Measurements from ENCODE around the gene GRIA3.
"Not testable (repeated sequence)": the region's sequence is repeated elsewhere in the genome, so short reads cannot be mapped to it uniquely, and the experiment has no call there.

GRIA3 gene

DNA sequence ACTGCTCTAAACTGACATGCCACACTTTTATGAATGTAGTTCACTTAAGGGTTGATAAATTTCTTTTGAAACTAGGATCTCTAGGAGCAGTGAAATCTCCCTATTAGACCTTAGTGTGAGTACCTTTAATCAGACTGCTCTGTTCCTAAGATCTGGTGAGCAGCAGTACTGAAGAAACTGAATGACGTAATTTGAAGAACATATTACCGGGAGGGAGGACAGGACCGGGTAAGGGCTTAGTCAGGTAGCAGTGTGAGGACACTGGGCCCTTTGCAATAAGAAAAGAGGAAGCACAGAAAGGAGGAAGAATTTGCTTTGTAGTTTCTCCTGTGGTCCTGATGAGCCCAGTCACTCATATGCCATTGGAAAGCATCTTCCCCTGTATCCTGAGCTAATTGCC is 293.6 kb downstream of the GRIA3 start:
- DNase-seq: no peak

DNA sequence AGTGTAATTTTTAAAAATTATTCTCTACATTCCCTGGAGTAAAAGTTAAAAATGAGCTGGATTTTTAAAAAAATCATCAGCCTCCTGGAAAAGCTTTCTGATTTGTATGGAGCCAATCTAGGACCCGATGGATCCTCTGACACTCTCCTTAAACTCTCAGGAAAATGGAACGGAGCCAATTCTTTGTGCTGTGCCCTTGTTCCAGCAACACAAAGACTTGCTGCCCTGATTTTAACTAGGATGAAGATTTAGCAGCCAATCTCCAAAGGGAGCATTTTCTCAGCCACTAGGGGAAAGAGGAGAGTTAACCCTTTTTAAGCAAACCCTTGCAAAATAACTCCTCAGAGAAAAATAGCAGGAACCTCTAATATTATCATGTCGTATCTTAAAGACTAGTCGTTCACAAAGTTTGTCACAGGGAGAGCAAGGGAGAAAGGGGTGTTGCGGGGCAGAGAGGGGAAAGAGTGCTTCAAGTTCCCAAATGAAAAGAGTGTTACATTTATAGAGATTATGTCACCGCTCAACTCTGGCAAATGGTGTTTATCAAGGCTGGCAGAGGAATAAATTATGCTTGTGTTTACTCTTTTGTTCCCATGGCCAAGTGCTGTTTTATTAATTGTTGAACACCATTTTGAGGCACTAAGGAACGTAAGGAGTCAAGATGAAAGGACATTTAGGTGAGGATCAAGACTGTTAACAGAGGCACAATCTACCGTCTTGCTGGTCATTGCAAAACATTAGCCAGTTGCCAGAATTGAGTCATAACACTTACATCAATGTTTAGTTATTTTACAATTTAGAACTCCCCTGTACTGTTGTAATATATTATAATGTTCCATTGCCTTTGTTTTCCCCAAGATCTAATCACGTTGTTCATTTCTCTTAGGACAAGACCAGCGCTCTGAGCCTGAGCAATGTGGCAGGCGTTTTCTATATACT is 298.1 kb downstream of the GRIA3 start:
- DNase-seq: no peak

DNA sequence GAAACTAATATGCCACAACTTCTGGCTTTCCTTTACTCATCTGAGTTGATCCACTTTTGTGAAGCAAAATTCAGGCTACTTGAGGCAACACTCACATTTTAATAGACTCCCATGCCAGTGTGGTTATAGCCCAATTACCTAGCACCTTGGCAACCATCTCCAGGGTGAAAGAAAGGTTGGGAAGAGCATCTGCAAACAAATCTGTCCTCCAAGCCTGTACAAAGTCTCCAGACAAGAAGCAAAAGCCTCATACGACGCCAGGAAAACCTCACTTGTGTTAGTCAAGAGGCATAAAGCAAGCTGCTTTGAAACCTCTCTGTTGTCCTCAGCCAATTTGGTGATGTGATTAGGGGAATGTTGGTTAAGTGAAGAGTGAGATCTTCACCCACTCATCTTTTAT is 302.2 kb downstream of the GRIA3 start:
- no peak for DNase-seq

DNA sequence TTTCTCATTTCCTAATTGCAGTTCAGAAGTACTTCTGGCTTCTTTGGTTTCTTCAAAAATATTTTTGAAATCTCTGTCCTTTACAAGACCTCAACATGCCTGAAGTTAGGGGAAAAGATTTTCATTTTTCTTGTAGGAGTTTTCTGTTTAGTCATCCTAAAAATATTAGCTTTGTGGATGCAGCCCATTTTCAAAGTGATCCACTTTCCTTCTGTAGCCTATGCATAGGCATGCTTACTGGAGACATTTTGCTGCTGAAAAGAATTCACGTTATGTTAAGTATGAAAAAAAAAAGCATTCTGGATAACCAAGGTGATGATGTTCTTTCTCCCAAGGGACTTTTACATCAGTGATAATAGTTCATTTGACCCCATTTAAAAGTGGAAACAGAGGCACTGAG is 303.2 kb downstream of the GRIA3 start:
- no peak for DNase-seq

DNA sequence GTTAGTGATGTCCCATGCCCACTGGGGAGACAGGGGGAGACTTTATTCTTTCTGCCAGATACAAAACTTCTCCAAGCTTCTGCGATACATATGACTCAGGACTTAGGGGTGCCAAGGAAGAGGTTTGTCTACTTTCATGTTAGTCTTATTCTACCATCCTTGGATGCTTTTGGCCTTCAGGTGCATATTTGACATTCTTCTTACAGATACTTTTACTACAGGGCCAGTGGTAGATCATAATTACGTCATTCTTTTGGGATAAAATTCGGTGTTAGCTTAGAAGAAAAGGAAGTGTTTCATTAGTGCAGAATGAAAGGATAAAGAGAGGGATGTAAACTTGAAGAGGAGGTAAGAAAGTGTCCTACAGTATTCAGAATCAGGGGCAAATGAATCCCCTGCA is 303.6 kb downstream of the GRIA3 start:
- no peak for DNase-seq

DNA sequence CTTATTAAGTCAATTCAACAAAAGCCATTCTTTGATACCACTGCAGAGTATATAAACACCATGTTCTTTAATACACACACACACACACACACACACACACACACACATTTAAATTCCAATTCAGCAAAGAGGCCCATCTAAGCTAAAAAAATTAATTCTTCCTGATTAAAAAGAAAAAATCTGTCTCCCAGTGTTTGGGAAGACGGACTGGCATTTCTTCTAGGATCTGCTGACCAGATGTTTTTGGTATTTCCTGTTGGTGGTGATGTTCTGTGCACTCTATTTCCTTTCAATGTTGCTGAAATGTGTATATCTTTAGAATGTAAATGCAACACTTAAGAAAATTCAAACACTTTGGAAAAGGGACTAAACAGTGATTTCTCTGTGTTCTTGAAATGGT is 304.9 kb downstream of the GRIA3 start:
- DNase-seq: no peak

DNA sequence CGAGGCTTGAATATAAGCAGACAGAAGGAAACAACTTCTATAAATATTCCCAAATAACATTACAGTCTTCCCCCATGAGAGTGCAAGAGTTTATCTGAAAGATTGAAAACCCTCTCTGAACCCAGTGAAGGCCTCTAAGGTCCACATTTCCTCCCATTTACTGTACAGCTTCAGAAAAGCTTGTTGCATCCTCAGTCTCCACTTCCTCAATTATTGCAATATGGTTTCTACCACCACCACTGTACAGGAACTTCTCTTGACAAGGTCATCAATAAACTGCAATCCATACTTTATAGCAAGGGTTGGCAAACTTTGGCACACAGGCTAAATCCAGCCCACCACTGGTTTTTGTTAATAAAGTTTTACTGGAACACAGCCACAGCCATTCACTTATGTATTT is 309.8 kb downstream of the GRIA3 start:
- DNase-seq: no peak

DNA sequence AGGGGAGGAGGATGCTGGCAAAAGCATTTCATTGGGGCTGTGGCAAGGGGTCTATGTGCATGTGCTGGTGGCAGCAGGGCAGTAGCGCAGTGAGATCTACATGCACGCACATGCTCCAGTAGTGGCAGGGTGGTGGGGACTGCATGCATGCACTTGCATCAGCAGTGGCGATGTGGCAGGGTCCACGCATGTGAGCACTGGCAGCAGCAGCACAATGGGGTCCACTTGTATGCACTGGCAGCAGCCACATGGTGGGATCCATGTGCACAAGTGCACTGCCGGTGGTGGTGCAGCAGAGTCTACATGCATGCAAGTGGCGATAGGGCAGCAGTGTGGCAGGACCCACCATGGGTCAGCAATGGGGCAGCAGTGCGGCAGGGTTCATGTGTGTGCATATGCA is 315.7 kb downstream of the GRIA3 start:
- no peak for DNase-seq

DNA sequence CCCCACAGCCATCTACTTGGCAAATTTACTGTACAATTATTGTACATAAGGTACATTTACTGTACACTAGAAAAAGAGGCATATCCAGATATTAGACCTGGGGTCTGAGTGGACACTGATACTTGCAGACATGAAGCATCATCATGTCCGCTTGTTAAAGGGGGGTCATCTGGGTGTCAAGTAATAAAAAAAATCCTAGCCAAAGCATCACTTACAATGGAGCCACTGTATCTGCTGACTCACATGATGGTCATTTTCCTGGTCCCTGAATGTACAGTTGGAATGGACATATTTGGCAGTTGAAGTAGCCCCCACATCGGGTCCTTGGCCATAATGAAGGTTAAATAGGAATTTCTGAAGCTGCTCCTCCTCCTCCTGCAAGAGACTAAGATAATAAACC is 320.0 kb downstream of the GRIA3 start:
- DNase-seq: no peak

DNA sequence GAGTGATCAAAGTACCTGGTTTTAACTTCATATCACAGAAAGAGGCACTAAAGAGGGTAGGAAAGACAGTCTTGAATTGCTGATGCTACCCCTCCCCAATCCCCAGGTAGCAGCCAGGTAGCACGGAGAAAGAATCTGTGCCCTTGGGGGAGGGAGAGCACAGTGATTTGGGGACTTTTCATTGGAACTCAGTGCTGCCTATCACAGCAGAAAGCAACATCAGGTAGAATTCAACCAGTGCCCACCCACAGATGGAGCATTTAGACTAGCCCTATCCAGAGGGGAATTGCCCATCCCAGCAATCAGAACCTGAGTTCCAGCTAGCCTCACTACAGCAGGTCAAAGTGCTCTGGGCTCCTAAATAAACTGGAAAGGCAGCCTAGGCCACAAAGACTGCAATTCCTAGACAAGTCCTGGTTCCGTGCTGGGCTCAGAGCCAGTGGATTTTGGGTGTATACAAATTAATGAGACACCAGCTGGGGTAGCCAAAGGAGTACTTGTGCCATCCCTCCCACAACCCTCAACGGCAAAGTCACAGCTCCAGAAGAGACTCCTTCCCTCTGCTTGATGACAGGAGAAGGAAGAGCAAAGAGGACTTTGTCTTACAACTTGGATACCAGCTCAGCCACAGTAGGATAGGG is 320.7 kb downstream of the GRIA3 start:
- DNase-seq: no peak

DNA sequence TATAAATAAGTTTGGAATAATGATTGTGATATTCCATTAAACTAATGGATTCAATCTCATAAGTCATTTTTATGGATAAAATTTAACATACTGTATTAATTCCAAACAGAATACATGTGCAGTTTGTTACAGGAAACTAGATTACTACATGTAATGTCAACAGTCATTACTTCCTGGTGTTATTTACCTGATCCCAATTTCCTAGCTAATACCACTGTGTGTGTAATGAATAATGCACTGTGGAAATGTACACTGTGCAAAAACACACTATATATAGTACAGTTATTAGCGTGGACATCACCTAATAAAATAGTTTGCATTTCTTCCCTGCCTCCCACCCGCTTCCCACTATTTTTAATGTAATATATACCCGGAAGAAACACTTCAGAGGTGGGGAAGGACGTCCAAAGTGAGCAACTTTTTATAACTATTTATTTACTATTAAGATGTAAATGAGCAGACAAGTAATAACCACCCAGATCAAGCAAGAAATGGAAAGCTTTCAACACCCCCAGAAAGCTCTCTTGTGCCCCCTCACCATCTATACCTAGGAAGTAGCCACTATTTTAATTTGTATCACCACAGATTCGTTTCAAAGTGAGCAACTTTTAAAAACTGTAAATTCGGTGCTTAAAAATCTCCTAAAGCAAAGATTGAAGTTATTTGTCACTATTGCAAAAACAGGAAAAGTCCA is 329.7 kb downstream of the GRIA3 start:
- no peak for DNase-seq

DNA sequence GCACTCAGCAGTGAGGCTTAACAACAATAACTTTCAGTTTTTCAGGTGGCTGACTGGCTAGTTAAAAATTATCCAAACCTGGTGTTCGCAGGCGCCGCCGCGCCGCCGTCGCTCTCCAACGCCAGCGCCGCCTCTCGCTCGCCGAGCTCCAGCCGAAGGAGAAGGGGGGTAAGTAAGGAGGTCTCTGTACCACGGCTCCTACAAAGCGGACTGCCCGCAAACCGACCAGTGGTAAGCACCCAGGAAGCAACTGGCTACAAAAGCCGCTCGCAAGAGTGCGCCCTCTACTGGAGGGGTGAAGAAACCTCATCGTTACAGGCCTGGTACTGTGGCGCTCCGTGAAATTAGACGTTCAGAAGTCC is 330.2 kb downstream of the GRIA3 start:
- DNase-seq: not testable (repeated sequence)

DNA sequence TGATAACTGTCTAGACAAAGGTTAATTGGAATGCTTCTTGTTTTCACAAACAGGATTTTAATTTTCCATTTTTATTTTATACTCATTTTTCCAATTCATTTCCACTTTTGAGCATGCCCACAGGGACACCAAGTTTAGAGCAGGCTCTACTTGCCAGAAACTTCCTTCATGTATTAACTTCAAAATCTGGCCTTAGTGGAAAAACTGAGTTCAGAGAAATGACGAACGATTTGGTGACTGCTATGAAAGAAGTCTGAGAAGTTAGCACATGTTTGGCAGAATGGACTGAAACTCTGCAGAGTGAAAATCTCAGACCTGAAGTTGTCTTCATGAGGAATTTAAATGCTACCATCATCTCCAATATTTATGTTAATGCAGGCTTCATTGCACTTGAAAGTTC is 334.7 kb downstream of the GRIA3 start:
- DNase-seq: no peak

DNA sequence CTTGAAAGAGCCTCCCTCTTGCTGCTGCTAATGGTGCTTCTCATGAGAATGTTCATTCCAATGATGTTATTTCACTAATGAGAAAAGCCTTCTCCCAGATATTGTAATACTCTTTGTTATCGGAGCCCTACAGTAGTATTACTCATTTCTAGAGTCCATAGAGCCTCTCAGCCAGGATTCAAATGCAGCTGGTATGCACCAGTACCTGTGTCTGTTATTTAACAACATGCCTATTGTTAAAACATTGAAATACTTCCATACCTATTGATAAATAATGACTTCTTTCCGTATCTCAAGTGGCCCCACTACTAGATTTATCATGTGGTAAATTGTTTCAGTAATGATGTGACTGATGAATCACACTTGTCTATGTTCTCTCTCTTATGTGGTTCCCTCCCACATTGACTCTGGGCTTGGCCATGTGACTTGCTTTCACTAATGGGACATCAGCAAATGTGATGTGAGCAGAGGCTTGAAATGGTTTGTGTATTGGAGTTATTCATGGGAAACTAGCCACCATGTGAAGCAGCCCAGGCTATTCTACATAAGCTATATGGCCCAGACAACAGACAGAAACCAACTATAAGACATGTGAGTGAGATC is 341.1 kb downstream of the GRIA3 start:
- DNase-seq: no peak

DNA sequence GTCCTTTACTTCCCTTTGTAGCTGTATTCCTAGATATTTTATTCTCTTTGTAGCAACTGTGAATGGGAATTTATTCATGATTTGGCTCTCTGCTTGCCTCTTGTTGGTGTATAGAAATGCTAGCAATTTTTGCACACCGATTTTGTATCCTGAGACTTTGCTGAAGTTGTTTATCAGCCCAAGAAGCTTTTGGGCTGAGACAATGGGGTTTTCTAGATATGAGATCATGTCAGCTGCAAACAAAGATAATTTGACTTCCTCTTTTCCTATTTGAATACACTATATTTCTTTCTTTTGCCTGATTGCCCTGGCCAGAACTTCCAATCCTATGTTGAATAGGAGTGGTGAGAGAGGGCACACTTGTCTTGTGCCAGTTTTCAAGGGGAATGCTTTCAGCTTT is 346.6 kb downstream of the GRIA3 start:
- not testable (repeated sequence) for DNase-seq

Data from hippocampal formation (tissue), 2 donors.